ENCODE results near the gene STARD3. TPM values are rescaled to one million over a fixed set of nuclear protein-coding genes. Genes with fewer than 3 reads are reported as not detected.

Gene STARD3
- total RNA-seq, 4 donors from 2014 or later: 39.2 to 63.9 (median 43.5) TPM

DNA sequence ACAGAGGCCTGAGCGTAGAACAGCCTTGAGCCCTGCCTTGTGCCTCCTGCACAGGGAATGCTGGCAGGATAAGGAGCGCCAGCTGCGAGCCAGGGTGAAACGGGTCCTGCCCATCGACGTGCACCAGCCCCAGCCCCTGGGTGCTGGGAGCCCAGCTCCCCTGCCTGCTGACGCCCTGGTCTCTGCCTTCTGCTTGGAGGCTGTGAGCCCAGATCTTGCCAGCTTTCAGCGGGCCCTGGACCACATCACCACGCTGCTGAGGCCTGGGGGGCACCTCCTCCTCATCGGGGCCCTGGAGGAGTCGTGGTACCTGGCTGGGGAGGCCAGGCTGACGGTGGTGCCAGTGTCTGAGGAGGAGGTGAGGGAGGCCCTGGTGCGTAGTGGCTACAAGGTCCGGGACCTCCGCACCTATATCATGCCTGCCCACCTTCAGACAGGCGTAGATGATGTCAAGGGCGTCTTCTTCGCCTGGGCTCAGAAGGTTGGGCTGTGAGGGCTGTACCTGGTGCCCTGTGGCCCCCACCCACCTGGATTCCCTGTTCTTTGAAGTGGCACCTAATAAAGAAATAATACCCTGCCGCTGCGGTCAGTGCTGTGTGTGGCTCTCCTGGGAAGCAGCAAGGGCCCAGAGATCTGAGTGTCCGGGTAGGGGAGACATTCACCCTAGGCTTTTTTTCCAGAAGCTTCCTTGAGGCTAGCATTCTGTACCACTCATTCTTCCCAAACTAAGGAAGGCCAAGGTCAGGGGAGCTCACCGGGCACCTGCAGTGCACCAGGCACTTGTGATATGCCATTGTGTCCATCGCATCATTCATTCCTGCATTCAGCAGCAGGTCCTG, 33.2 kb downstream of the STARD3 start:
- TF ChIP-seq, protein P1, sequence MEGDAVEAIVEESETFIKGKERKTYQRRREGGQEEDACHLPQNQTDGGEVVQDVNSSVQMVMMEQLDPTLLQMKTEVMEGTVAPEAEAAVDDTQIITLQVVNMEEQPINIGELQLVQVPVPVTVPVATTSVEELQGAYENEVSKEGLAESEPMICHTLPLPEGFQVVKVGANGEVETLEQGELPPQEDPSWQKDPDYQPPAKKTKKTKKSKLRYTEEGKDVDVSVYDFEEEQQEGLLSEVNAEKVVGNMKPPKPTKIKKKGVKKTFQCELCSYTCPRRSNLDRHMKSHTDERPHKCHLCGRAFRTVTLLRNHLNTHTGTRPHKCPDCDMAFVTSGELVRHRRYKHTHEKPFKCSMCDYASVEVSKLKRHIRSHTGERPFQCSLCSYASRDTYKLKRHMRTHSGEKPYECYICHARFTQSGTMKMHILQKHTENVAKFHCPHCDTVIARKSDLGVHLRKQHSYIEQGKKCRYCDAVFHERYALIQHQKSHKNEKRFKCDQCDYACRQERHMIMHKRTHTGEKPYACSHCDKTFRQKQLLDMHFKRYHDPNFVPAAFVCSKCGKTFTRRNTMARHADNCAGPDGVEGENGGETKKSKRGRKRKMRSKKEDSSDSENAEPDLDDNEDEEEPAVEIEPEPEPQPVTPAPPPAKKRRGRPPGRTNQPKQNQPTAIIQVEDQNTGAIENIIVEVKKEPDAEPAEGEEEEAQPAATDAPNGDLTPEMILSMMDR (IDR thresholded peaks at IDR 0.05; ENCODE audit: low read depth): no peak

DNA sequence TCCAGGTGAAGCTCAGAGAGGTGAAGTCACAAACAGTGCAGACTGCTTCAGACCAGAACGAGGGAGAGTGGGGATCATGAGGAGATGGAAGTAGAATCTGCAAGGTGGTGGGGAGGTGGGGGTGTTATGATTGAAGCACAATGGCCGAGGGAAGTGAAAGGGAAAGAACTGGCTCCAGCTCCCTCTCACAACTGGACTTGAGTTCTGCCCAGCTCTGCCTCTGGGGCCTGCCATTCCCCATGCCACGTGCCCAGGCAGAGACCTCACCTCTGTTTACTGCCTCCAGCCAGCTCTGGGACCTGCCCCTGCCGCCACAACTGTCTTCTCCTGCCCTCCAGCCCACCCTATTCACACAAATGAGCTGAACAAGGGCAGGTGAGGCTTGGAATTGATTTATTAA, 33.8 kb downstream of the STARD3 start:
- TF ChIP-seq, protein P1 (IDR thresholded peaks at IDR 0.05; ENCODE audit: low read depth): no peak

DNA sequence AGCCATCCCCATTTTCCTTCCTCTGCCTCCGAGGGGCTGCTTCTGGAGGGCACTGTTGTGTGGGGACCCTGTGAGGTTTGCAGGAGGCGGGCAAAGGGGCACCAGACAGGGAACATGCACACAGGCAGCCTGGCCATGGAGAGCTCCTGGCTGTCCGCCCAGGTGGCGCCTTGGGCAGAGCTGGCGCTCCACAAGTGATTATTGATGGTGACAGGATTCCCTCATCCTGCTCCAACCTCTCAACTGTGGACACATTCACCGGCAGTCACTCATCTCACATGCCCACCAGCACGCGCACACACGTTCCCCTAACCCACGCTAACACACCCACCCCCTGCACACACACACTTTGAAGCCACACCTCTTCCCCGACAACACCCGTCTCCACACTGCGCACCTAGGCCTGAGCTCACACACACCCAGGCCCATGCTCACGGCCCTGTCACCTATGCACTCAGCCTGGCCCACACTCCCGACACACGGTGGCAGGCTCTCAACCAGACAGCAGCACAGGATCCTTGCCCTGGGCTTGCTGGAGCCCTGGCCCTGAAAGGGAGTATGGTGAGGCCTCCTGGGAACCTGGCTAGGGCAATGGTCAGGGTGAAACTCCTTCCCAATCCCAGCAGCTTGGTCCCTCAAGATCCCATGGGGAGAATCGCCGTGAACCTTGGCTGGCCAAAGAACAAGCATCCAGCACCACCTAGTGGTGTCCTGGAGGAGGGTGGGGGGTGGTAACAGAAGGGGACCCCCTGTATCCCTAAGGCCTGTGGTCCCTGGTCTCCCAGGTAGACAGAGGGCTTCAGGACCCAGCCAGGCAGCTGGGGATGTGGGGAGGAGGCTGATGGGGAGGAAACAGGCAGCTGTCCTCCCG, 34.9 kb downstream of the STARD3 start:
- TF ChIP-seq, protein P1 (IDR thresholded peaks at IDR 0.05; ENCODE audit: low read depth): no peak

DNA sequence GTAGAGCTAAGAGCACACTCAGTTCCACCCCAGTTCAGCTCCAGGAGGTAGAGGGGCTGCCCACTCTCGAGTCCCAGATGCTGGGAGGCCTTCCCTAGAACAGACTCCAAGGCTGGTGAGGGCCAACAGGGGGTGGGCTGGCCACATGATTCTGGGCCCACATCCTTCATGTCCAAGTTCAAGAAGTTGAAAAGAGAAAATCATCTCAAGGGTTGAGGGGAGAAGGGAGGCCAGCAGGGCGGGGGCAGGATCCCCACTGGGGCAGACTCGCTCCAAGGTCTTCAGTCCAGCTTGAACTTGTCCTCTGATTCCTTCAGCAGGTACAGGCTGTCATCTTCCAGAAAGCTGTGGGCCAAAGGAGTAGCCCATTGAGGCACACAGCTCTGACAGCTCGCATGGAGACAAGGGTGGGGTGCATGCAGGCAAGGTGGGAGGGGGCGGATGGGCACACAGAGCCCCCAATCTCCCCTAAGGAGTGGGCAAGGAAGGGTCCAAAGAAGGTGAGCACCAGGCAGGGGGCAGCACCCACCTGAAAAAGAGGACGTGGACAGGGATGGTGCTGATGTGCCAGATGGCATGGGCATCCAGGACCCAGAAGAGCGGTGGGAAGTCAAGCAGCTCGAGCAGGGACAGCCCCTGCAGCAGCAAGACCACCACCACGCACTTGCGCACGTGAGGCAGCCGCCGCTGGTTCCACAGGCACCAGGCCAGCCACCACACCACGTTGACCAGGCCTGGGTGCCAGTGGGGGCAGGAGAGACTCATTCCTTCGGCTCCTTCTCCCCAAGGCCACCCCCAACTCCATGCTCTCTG, 35.8 kb downstream of the STARD3 start:
- TF ChIP-seq, protein P1 (IDR thresholded peaks at IDR 0.05; ENCODE audit: low read depth): no peak

DNA sequence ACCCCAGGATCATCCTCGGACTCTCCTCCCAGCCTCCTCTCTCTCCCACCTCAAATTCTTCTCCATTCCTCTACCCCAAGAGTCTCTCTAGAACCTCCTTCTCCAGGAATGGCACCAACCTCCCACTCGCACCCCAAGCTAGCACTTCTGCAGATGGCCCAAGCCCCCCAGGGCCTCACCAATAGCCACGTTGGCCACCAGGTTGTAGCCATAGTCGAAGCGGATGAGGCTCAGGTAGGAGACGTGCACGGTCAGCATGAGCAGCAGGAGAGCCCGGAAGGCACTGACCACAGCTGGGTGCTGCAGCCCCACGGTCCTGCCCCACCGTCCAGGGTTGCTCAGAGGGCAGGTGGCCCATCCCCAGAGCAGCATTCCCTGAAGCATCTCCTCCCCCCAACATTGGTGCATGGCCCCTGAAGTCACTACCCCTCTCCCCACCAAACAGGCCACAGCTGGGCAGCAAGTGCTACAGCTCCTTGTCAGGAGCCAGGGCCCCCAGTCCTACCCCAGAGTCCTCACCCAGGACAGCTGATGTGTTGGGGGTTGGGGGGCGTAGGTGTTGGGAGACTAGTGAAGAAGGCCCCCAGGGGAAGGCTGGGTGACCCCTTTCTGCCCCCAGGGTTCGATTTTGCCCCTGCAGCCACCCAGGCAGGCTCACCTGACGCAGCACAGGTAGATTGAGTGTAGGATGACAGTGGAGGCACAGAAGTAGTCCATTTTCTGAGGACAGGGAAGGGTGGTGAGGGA, 36.6 kb downstream of the STARD3 start:
- TF ChIP-seq, protein P1 (IDR thresholded peaks at IDR 0.05; ENCODE audit: low read depth): no peak

DNA sequence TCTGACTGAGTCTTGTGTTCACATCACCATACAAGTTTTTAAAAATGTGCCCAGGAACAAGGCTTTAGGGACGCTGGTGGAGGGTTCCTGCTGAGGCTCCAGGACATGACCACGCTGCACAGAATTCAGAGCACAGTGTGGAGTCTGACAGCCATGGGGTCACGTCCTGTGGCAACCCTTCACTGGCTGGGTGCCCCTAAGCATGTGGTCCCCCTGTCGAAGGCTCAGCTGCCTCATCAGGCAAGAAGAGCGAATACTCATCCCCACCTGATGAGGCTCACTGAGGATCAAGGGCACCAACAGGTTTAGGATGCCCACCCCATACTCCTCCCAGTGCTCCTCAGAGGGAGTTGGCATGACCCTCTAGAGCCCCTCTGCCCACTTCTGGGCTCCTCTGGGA, 37.2 kb downstream of the STARD3 start:
- TF ChIP-seq, protein P1 (IDR thresholded peaks at IDR 0.05; ENCODE audit: low read depth): no peak
